IPS DF 4.7 (cell line): ENCODE results near the gene TSPAN33.
A peak's percentile ranks its signal among the peaks of the same experiment; 100 is the strongest.
"Not testable (repeated sequence)": the region's sequence is repeated elsewhere in the genome, so short reads cannot be mapped to it uniquely, and the experiment has no call there.

ENCODE experiments used
- DNase-seq: peaks from one replicate; pipeline ENCODE4 v3.0.0-alpha.2; 2013; ENCODE audit warnings: low spot score; ENCODE audit errors: extremely low read depth

The TSPAN33 gene

GRCh38 chr7:129205987-129206785 is 61.7 kb downstream of the TSPAN33 start:
- DNase-seq, result no peak

- DNase-seq, result no peak
Measured at GRCh38 chr7:129208667-129209066, 64.2 kb downstream of the TSPAN33 start.

- no peak for DNase-seq
Measured at GRCh38 chr7:129209067-129209926, 64.8 kb downstream of the TSPAN33 start.

GRCh38 chr7:129210256-129210988 is 65.9 kb downstream of the TSPAN33 start:
- no peak for DNase-seq

GRCh38 chr7:129210989-129211312 is 66.4 kb downstream of the TSPAN33 start:
- no peak for DNase-seq

- DNase-seq, result no peak
Measured at GRCh38 chr7:129212126-129212525, 67.6 kb downstream of the TSPAN33 start.

GRCh38 chr7:129212596-129212995 is 68.1 kb downstream of the TSPAN33 start:
- DNase-seq, result no peak

GRCh38 chr7:129213828-129214227 is 69.3 kb downstream of the TSPAN33 start:
- DNase-seq, result no peak

GRCh38 chr7:129215691-129216090 is 71.2 kb downstream of the TSPAN33 start:
- DNase-seq, result not testable (repeated sequence)

- DNase-seq, result not testable (repeated sequence)
Measured at GRCh38 chr7:129216101-129216715, 71.7 kb downstream of the TSPAN33 start.

GRCh38 chr7:129216821-129217416 is 72.4 kb downstream of the TSPAN33 start:
- DNase-seq, result not testable (repeated sequence)

GRCh38 chr7:129218514-129219062 is 74.1 kb downstream of the TSPAN33 start:
- DNase-seq, result peak; percentile 71

GRCh38 chr7:129219166-129219565 is 74.7 kb downstream of the TSPAN33 start:
- not testable (repeated sequence) for DNase-seq
